Calu3 (cell line): ENCODE measurements around the gene CELA3A. TPM values are rescaled to one million over a fixed set of nuclear protein-coding genes. Genes with fewer than 3 reads are reported as not detected.
A peak's percentile ranks its signal among the peaks of the same experiment; 100 is the strongest.

Source experiments
- BruUV-seq: library from RNA; stranded (reverse); fragments of 400-500 nt; replicated peaks from 2 replicates; lab custom pipeline; 2021; lab: Mats Ljungman, UMichigan
- CTCF ChIA-PET: fragments of 300-600 bp; sonication (Branson Sonifier 250); formaldehyde crosslinking; loops from one replicate; lab custom pipeline; 2022; ENCODE audit warnings: antibody characterized with exemption; lab: Charles Lee
- DNase-seq: peaks from one replicate; pipeline ENCODE4 v3.0.0; 2022
- H3K27ac Mint-ChIP-seq: one replicate; pipeline ENCODE4 v1.8.0; 2022; ENCODE audit warnings: mixed read lengths; ENCODE audit not compliant: unreplicated experiment
- H3K27me3 Mint-ChIP-seq: one replicate; pipeline ENCODE4 v1.8.0; 2022; ENCODE audit warnings: mixed read lengths; ENCODE audit not compliant: unreplicated experiment
- H3K36me3 Mint-ChIP-seq: one replicate; pipeline ENCODE4 v1.8.0; 2022; ENCODE audit warnings: mild to moderate bottlenecking, moderate library complexity, mixed read lengths; ENCODE audit not compliant: insufficient read depth, unreplicated experiment
- H3K4me1 Mint-ChIP-seq: one replicate; pipeline ENCODE4 v1.8.0; 2022; ENCODE audit warnings: mild to moderate bottlenecking, low read depth, mixed read lengths; ENCODE audit not compliant: unreplicated experiment
- H3K4me3 Mint-ChIP-seq: one replicate; pipeline ENCODE4 v1.8.0; 2022; ENCODE audit warnings: mild to moderate bottlenecking, low read depth, moderate library complexity, mixed read lengths; ENCODE audit not compliant: unreplicated experiment
- H3K9me3 Mint-ChIP-seq: one replicate; pipeline ENCODE4 v1.8.0; 2022; ENCODE audit warnings: low read depth, mixed read lengths; ENCODE audit not compliant: unreplicated experiment
- CTCF ChIP-seq: fragments of 200-600 bp; IDR thresholded peaks from one replicate; pipeline ENCODE4 v1.8.0; 2022; ENCODE audit warnings: antibody characterized with exemption; ENCODE audit not compliant: unreplicated experiment
- intact Hi-C: fragments of 100-400 bp; cut with micrococcal nuclease; formaldehyde crosslinking; loops from one replicate; pipeline ENCODE4 v1.10.0; 2022; ENCODE audit not compliant: unreplicated experiment
- total RNA-seq: library from RNA; stranded (reverse); gene quantifications from 2 replicates; pipeline ENCODE4 v1.2.3, GENCODE V29; 2022

CELA3A gene
- total RNA-seq, 1 experiment from 2014 or later, result not detected

- Mint-ChIP-seq H3K9me3 (no peaks in the 10 kb centered on the region), H3K36me3 (peaks cover 22% of the 10 kb centered on the region), H3K4me1 (peaks cover 26% of the 10 kb centered on the region), H3K27ac (no peak overlapping the region), H3K4me3 (no peak overlapping the region), H3K27me3 (no peaks in the 10 kb centered on the region)
- intact Hi-C loops, result no loop called here
- no peak for DNase-seq
- BruUV-seq, result no TSS peak
- CTCF ChIA-PET, result interaction anchor here (1.0 kb wide), 1 partner anchor 16 kb away, joined by 3 read pairs; no protein-coding TSS in a partner anchor
- no peak for TF ChIP-seq CTCF
Measured at GRCh38 chr1:21955501-21956281, 45.8 kb upstream of the CELA3A start.

- Mint-ChIP-seq H3K4me3 (peak overlapping the region; percentile 59), H3K9me3 (no peaks in the 10 kb centered on the region), H3K27ac (peak overlapping the region; percentile 73), H3K27me3 (no peaks in the 10 kb centered on the region), H3K36me3 (peaks cover 22% of the 10 kb centered on the region), H3K4me1 (peaks cover 26% of the 10 kb centered on the region)
- no peak for TF ChIP-seq CTCF
- CTCF ChIA-PET, result interaction anchor here (0.9 kb wide), 1 partner anchor 17 kb away, joined by 4 read pairs; no protein-coding TSS in a partner anchor
- DNase-seq, result peak; percentile 86
- intact Hi-C loops, result no loop called here
- no TSS peak for BruUV-seq
Measured at GRCh38 chr1:21956720-21957552, 44.5 kb upstream of the CELA3A start.

DNA sequence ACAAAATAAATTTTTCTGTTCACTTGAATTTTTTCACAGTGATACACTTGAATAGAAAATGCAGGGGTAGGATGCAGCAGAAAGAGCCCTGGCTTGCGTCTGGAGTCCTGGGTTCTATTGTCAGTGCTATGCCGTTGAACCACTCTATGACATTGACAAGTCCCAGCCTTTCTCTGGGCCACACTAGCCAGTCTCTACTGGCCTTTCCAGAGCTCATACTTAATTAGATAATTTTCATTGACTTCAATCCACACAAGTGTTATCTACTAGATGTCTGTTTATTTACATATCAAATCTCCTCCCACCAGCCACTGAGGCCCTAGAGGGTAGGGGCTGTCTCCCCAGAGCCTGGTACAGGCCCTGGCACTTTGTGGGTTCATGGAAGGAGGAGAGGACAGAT is 40.1 kb upstream of the CELA3A start:
- DNase-seq, result no peak
- no TSS peak for BruUV-seq
- no peaks in the 10 kb centered on the region for H3K27me3 Mint-ChIP-seq
- H3K4me1 Mint-ChIP-seq, result peaks cover 41% of the 10 kb centered on the region
- no peaks in the 10 kb centered on the region for H3K9me3 Mint-ChIP-seq
- intact Hi-C loops, result no loop called here
- CTCF ChIA-PET, result no interaction called here
- H3K4me3 Mint-ChIP-seq, result no peak overlapping the region
- no peak for TF ChIP-seq CTCF
- H3K36me3 Mint-ChIP-seq, result peaks cover 20% of the 10 kb centered on the region
- H3K27ac Mint-ChIP-seq, result no peak overlapping the region

DNA sequence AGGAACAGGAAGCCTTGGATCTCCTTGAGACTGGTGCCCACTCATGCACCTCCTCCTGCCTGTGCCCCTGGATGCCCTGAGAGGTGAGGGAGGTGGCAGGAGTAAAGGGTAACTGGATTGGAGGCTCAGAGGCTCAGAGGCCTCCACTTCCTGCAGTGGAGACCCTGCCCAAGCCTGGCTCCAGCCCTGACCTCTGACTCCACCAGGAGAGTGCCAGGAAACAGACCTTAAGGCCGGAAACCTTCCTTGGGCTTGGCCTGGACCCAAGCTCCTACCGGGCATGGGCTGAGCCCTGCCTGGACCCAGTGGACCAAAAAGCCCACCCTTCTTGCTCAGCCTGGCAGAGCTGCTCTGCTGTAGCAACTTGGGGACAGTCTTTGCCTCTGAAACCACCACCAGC is 39.7 kb upstream of the CELA3A start:
- intact Hi-C loops, result no loop called here
- CTCF ChIA-PET, result no interaction called here

More for the DNA sequence above, 39.7 kb upstream of the CELA3A start:
- H3K4me3 Mint-ChIP-seq, result no peak overlapping the region
- no TSS peak for BruUV-seq
- DNase-seq, result no peak
- H3K36me3 Mint-ChIP-seq, result peaks cover 16% of the 10 kb centered on the region
- H3K4me1 Mint-ChIP-seq, result peaks cover 36% of the 10 kb centered on the region
- H3K27ac Mint-ChIP-seq, result no peak overlapping the region
- no peak for TF ChIP-seq CTCF
- no peaks in the 10 kb centered on the region for H3K27me3 Mint-ChIP-seq
- no peaks in the 10 kb centered on the region for H3K9me3 Mint-ChIP-seq
